ENCODE data around the gene SOX6.

GRCh38 chr11:16095756-16096155 lies 260.6 kb downstream of the SOX6 start:
- no peak for TF ChIP-seq CTCF (IDR thresholded peaks at IDR 0.05)
- TF ChIP-seq POLR2A (IDR thresholded peaks at IDR 0.05): no peak

All from right lobe of liver (tissue), 4 donors.